Measurements from ENCODE around the gene TIFAB. TPM values are rescaled to one million over a fixed set of nuclear protein-coding genes. Genes with fewer than 3 reads are reported as not detected.

The TIFAB gene
- total RNA-seq, 1 donor from 2014 or later: not detected

- DNase-seq (ENCODE audit: low read depth) (no peak), FAIRE-seq (no peak)
- Histone ChIP-seq H3K4me3 (ENCODE audit: low read depth, low read length) (no peak overlapping the region), H3K27me3 (ENCODE audit: control insufficient read depth, insufficient read depth, low read length) (peaks cover 10% of the 10 kb centered on the region), H3K36me3 (ENCODE audit: control insufficient read depth, insufficient read depth, low read length) (no peaks in the 10 kb centered on the region)
- no peak for TF ChIP-seq CTCF (IDR thresholded peaks at IDR 0.05; ENCODE audit: insufficient read depth, low read length, severe bottlenecking)
Measured at GRCh38 chr5:135453613-135454012, 1.5 kb upstream of the TIFAB start.

GRCh38 chr5:135451581-135452320, 400 bp downstream of the TIFAB start:
- Histone ChIP-seq H3K27me3 (ENCODE audit: control insufficient read depth, insufficient read depth, low read length) (peaks cover 16% of the 10 kb centered on the region), H3K36me3 (ENCODE audit: control insufficient read depth, insufficient read depth, low read length) (no peaks in the 10 kb centered on the region), H3K4me3 (ENCODE audit: low read depth, low read length) (no peak overlapping the region)
- DNase-seq (ENCODE audit: low read depth): no peak
- TF ChIP-seq CTCF (IDR thresholded peaks at IDR 0.05; ENCODE audit: insufficient read depth, low read length, severe bottlenecking): no peak
- FAIRE-seq: no peak

- Histone ChIP-seq H3K36me3 (ENCODE audit: control insufficient read depth, insufficient read depth, low read length) (no peaks in the 10 kb centered on the region), H3K27me3 (ENCODE audit: control insufficient read depth, insufficient read depth, low read length) (peaks cover 18% of the 10 kb centered on the region), H3K4me3 (ENCODE audit: low read depth, low read length) (no peak overlapping the region)
- DNase-seq (ENCODE audit: low read depth): no peak
- FAIRE-seq: no peak
- no peak for TF ChIP-seq CTCF (IDR thresholded peaks at IDR 0.05; ENCODE audit: insufficient read depth, low read length, severe bottlenecking)
Measured at GRCh38 chr5:135450952-135451351, 1.2 kb downstream of the TIFAB start.

GRCh38 chr5:135450336-135450735, 1.8 kb downstream of the TIFAB start:
- FAIRE-seq (peak; percentile 81), DNase-seq (ENCODE audit: low read depth) (no peak)
- Histone ChIP-seq H3K4me3 (ENCODE audit: low read depth, low read length) (no peak overlapping the region), H3K36me3 (ENCODE audit: control insufficient read depth, insufficient read depth, low read length) (no peaks in the 10 kb centered on the region), H3K27me3 (ENCODE audit: control insufficient read depth, insufficient read depth, low read length) (peaks cover 19% of the 10 kb centered on the region)
- no peak for TF ChIP-seq CTCF (IDR thresholded peaks at IDR 0.05; ENCODE audit: insufficient read depth, low read length, severe bottlenecking)

- H3K27me3 ChIP-seq (ENCODE audit: control insufficient read depth, insufficient read depth, low read length): peaks cover 19% of the 10 kb centered on the region
- no peak for TF ChIP-seq CTCF (IDR thresholded peaks at IDR 0.05; ENCODE audit: insufficient read depth, low read length, severe bottlenecking)
- no peaks in the 10 kb centered on the region for H3K36me3 ChIP-seq (ENCODE audit: control insufficient read depth, insufficient read depth, low read length)
- FAIRE-seq (no peak), DNase-seq (ENCODE audit: low read depth) (no peak)
- no peak overlapping the region for H3K4me3 ChIP-seq (ENCODE audit: low read depth, low read length)
Measured at GRCh38 chr5:135449644-135450043, 2.5 kb downstream of the TIFAB start.
